ENCODE measurements around the gene METTL9. TPM values are rescaled to one million over a fixed set of nuclear protein-coding genes. Genes with fewer than 3 reads are reported as not detected.
"Not testable (repeated sequence)": the region's sequence is repeated elsewhere in the genome, so short reads cannot be mapped to it uniquely, and the experiment has no call there.

Gene METTL9
- total RNA-seq, 5 donors from 2014 or later (not counting 1 experiment from before 2014, with no cell fraction given) = 69.3 to 93.3 (median 75.5) TPM

- peak overlapping the region; percentile 50 to 64 (median 59) for H3K4me3 Mint-ChIP-seq
- Histone ChIP-seq H3K4me3 (ENCODE audit: control insufficient read depth in 1 of 2, extremely low read depth in 1 of 2, low read length in 1 of 2) (peak overlapping the region; percentile 21 to 44), H3K27me3 (replicated peaks in 1 of 2; ENCODE audit: control insufficient read depth in 2 of 2, extremely low read depth in 1 of 2, insufficient read depth in 2 of 2, low read length in 1 of 2) (peaks cover 0 to 28% of the 10 kb centered on the region in 2 experiments), H3K4me1 (ENCODE audit: control insufficient read depth in 1 of 2, extremely low read depth in 1 of 2, insufficient read depth in 2 of 2, low read length in 2 of 2) (peaks cover 0 to 10% of the 10 kb centered on the region in 2 experiments), H3K9me3 (no peaks in the 10 kb centered on the region), H3K27ac (ENCODE audit: low read length) (no peak overlapping the region), H3K36me3 (ENCODE audit: control insufficient read depth in 2 of 2, extremely low read depth in 1 of 2, insufficient read depth in 1 of 2, low read length in 1 of 2) (no peaks in the 10 kb centered on the region)
- WGBS (ENCODE audit: insufficient coverage) = 34% methylated on average over 40 of the region's 41 CpGs
- peaks cover 6 to 9% (median 7%) of the 10 kb centered on the region in 3 donors for H3K4me1 Mint-ChIP-seq
- H3K27ac Mint-ChIP-seq = peak overlapping the region; percentile 1 to 3
- ATAC-seq (replicated peaks in 1 of 4) = peak; percentile 94 to 97 (median 96)
- H3K36me3 Mint-ChIP-seq = no peaks in the 10 kb centered on the region
- POLR2A ChIA-PET = no interaction called here
- H3K9me3 Mint-ChIP-seq = no peaks in the 10 kb centered on the region
- peak; percentile 76 to 93 (median 89) for DNase-seq
- H3K27me3 Mint-ChIP-seq = peaks cover 0 to 5% of the 10 kb centered on the region in 2 donors
- CTCF ChIA-PET = interaction anchor here in 1 of 2 donors (0.6 to 0.7 kb wide), 4 partner anchors 102 to 1335 kb away, joined by 3 to 5 read pairs (median 4); no protein-coding TSS in a partner anchor
Measured at GRCh38 chr16:21554795-21555585, 44.4 kb upstream of the METTL9 start.

GRCh38 chr16:21555621-21556020 is 43.8 kb upstream of the METTL9 start:
- H3K27me3 Mint-ChIP-seq; H3K9me3 ChIP-seq; ATAC-seq (replicated peaks in 1 of 4); H3K36me3 ChIP-seq (ENCODE audit: control insufficient read depth in 2 of 2, extremely low read depth in 1 of 2, insufficient read depth in 1 of 2, low read length in 1 of 2); H3K4me3 ChIP-seq (ENCODE audit: control insufficient read depth in 1 of 2, extremely low read depth in 1 of 2, low read length in 1 of 2); DNase-seq; H3K4me3 Mint-ChIP-seq; H3K27ac Mint-ChIP-seq; POLR2A ChIA-PET; H3K4me1 Mint-ChIP-seq; H3K36me3 Mint-ChIP-seq; H3K9me3 Mint-ChIP-seq; H3K27ac ChIP-seq (ENCODE audit: low read length): not testable (repeated sequence)
- H3K4me1 ChIP-seq (ENCODE audit: control insufficient read depth in 1 of 2, extremely low read depth in 1 of 2, insufficient read depth in 2 of 2, low read length in 2 of 2) = peaks cover 0 to 10% of the 10 kb centered on the region in 2 experiments
- CTCF ChIA-PET = interaction anchor here in 1 of 2 donors (0.6 kb wide), 2 partner anchors 450 to 862 kb away, joined by 3 read pairs; no protein-coding TSS in a partner anchor
- 96% methylated on average over 13 of the region's 15 CpGs for WGBS (ENCODE audit: insufficient coverage)
- H3K27me3 ChIP-seq (replicated peaks in 1 of 2; ENCODE audit: control insufficient read depth in 2 of 2, extremely low read depth in 1 of 2, insufficient read depth in 2 of 2, low read length in 1 of 2) = peaks cover 0 to 28% of the 10 kb centered on the region in 2 experiments

GRCh38 chr16:21556026-21556595 is 43.3 kb upstream of the METTL9 start:
- H3K27me3 Mint-ChIP-seq; H3K4me3 Mint-ChIP-seq; DNase-seq; H3K4me1 Mint-ChIP-seq; H3K36me3 ChIP-seq (ENCODE audit: control insufficient read depth in 2 of 2, extremely low read depth in 1 of 2, insufficient read depth in 1 of 2, low read length in 1 of 2); H3K4me3 ChIP-seq (ENCODE audit: control insufficient read depth in 1 of 2, extremely low read depth in 1 of 2, low read length in 1 of 2); H3K27ac ChIP-seq (ENCODE audit: low read length); H3K9me3 Mint-ChIP-seq; H3K36me3 Mint-ChIP-seq; H3K27ac Mint-ChIP-seq; H3K9me3 ChIP-seq; ATAC-seq (replicated peaks in 1 of 4): not testable (repeated sequence)
- H3K4me1 ChIP-seq (ENCODE audit: control insufficient read depth in 1 of 2, extremely low read depth in 1 of 2, insufficient read depth in 2 of 2, low read length in 2 of 2) = peaks cover 0 to 10% of the 10 kb centered on the region in 2 experiments
- CTCF ChIA-PET = interaction anchor here in 1 of 2 donors (0.6 to 1.0 kb wide), 4 partner anchors 26 to 527 kb away, joined by 3 to 7 read pairs (median 4); no protein-coding TSS in a partner anchor
- 100% methylated on average over 3 of the region's 4 CpGs for WGBS (ENCODE audit: insufficient coverage)
- H3K27me3 ChIP-seq (replicated peaks in 1 of 2; ENCODE audit: control insufficient read depth in 2 of 2, extremely low read depth in 1 of 2, insufficient read depth in 2 of 2, low read length in 1 of 2) = peaks cover 0 to 28% of the 10 kb centered on the region in 2 experiments
- POLR2A ChIA-PET = interaction anchor here (0.6 to 0.7 kb wide), 2 partner anchors 36 to 90 kb away, joined by 4 to 5 read pairs; no protein-coding TSS in a partner anchor

GRCh38 chr16:21556651-21557241 is 42.6 kb upstream of the METTL9 start:
- H3K4me1 Mint-ChIP-seq; H3K27ac ChIP-seq (ENCODE audit: low read length); ATAC-seq (replicated peaks in 1 of 4); H3K36me3 ChIP-seq (ENCODE audit: control insufficient read depth in 2 of 2, extremely low read depth in 1 of 2, insufficient read depth in 1 of 2, low read length in 1 of 2); H3K9me3 ChIP-seq; H3K27me3 Mint-ChIP-seq; H3K36me3 Mint-ChIP-seq; H3K9me3 Mint-ChIP-seq; H3K4me3 Mint-ChIP-seq; H3K27ac Mint-ChIP-seq; H3K4me3 ChIP-seq (ENCODE audit: control insufficient read depth in 1 of 2, extremely low read depth in 1 of 2, low read length in 1 of 2): not testable (repeated sequence)
- ChIA-PET POLR2A (interaction anchor here (0.6 to 0.7 kb wide), 2 partner anchors 36 to 89 kb away, joined by 4 to 5 read pairs; no protein-coding TSS in a partner anchor), CTCF (interaction anchor here in 1 of 2 donors (0.6 to 1.0 kb wide), 4 partner anchors 25 to 526 kb away, joined by 3 to 7 read pairs (median 4); no protein-coding TSS in a partner anchor)
- H3K4me1 ChIP-seq (ENCODE audit: control insufficient read depth in 1 of 2, extremely low read depth in 1 of 2, insufficient read depth in 2 of 2, low read length in 2 of 2) = peaks cover 0 to 10% of the 10 kb centered on the region in 2 experiments
- WGBS (ENCODE audit: insufficient coverage) = 87% methylated on average over 9 of the region's 25 CpGs
- H3K27me3 ChIP-seq (replicated peaks in 1 of 2; ENCODE audit: control insufficient read depth in 2 of 2, extremely low read depth in 1 of 2, insufficient read depth in 2 of 2, low read length in 1 of 2) = peaks cover 0 to 28% of the 10 kb centered on the region in 2 experiments
- peak in 1 of 35 experiments; percentile 10 for DNase-seq

GRCh38 chr16:21560462-21560861 is 38.9 kb upstream of the METTL9 start:
- Histone ChIP-seq H3K4me3 (ENCODE audit: control insufficient read depth in 1 of 2, extremely low read depth in 1 of 2, low read length in 1 of 2) (no peak overlapping the region), H3K27ac (ENCODE audit: low read length) (no peak overlapping the region), H3K36me3 (ENCODE audit: control insufficient read depth in 2 of 2, extremely low read depth in 1 of 2, insufficient read depth in 1 of 2, low read length in 1 of 2) (no peaks in the 10 kb centered on the region), H3K4me1 (ENCODE audit: control insufficient read depth in 1 of 2, extremely low read depth in 1 of 2, insufficient read depth in 2 of 2, low read length in 2 of 2) (peaks cover 0 to under 1% of the 10 kb centered on the region in 2 experiments), H3K27me3 (replicated peaks in 1 of 2; ENCODE audit: control insufficient read depth in 2 of 2, extremely low read depth in 1 of 2, insufficient read depth in 2 of 2, low read length in 1 of 2) (peaks cover 0 to 13% of the 10 kb centered on the region in 2 experiments), H3K9me3 (no peaks in the 10 kb centered on the region)
- no peaks in the 10 kb centered on the region for H3K9me3 Mint-ChIP-seq
- peak in 1 of 35 experiments; percentile 5 for DNase-seq
- WGBS (ENCODE audit: insufficient coverage) = no CpG with 5 or more reads among the region's 2 CpGs
- POLR2A ChIA-PET = no interaction called here
- H3K36me3 Mint-ChIP-seq = no peaks in the 10 kb centered on the region
- CTCF ChIA-PET = interaction anchor here (0.7 to 1.0 kb wide), 3 partner anchors 13 to 806 kb away, joined by 3 read pairs; no protein-coding TSS in a partner anchor
- H3K27me3 Mint-ChIP-seq = peaks cover 0 to 5% of the 10 kb centered on the region in 2 donors
- ATAC-seq (replicated peaks in 1 of 4) = no peak
- H3K4me1 Mint-ChIP-seq = peaks cover 0 to 1% (median 0%) of the 10 kb centered on the region in 3 donors
- no peak overlapping the region for H3K27ac Mint-ChIP-seq
- no peak overlapping the region for H3K4me3 Mint-ChIP-seq

GRCh38 chr16:21563676-21564075 is 35.7 kb upstream of the METTL9 start:
- H3K27me3 Mint-ChIP-seq = no peaks in the 10 kb centered on the region
- no peak overlapping the region for H3K27ac Mint-ChIP-seq
- Histone ChIP-seq H3K4me1 (ENCODE audit: control insufficient read depth in 1 of 2, extremely low read depth in 1 of 2, insufficient read depth in 2 of 2, low read length in 2 of 2) (peaks cover 0 to 5% of the 10 kb centered on the region in 2 experiments), H3K27me3 (replicated peaks in 1 of 2; ENCODE audit: control insufficient read depth in 2 of 2, extremely low read depth in 1 of 2, insufficient read depth in 2 of 2, low read length in 1 of 2) (peaks cover 0 to 4% of the 10 kb centered on the region in 2 experiments), H3K9me3 (no peaks in the 10 kb centered on the region), H3K36me3 (ENCODE audit: control insufficient read depth in 2 of 2, extremely low read depth in 1 of 2, insufficient read depth in 1 of 2, low read length in 1 of 2) (no peaks in the 10 kb centered on the region), H3K27ac (ENCODE audit: low read length) (no peak overlapping the region), H3K4me3 (ENCODE audit: control insufficient read depth in 1 of 2, extremely low read depth in 1 of 2, low read length in 1 of 2) (no peak overlapping the region)
- ATAC-seq (replicated peaks in 1 of 4) = no peak
- POLR2A ChIA-PET = no interaction called here
- H3K4me3 Mint-ChIP-seq = no peak overlapping the region
- DNase-seq = peak in 1 of 35 experiments; percentile 3
- H3K4me1 Mint-ChIP-seq = peaks cover 0 to 7% (median 0%) of the 10 kb centered on the region in 3 donors
- H3K9me3 Mint-ChIP-seq = no peaks in the 10 kb centered on the region
- CTCF ChIA-PET = interaction anchor here (0.5 to 0.6 kb wide), 3 partner anchors 19 to 209 kb away, joined by 3 to 8 read pairs (median 6); no protein-coding TSS in a partner anchor
- no peaks in the 10 kb centered on the region for H3K36me3 Mint-ChIP-seq
- WGBS (ENCODE audit: insufficient coverage) = 94% methylated on average over 2 of the region's 2 CpGs
